ENCODE results near the gene DOCK1. TPM values are rescaled to one million over a fixed set of nuclear protein-coding genes. Genes with fewer than 3 reads are reported as not detected.

The DOCK1 gene
- total RNA-seq, 2 donors from 2014 or later, result 0.34 to 0.67 TPM

- Mint-ChIP-seq H3K4me1 (no peaks in the 10 kb centered on the region), H3K9me3 (peaks cover 3% of the 10 kb centered on the region), H3K36me3 (ENCODE audit: low read depth) (no peaks in the 10 kb centered on the region), H3K27me3 (peaks cover 9% of the 10 kb centered on the region), H3K4me3 (no peak overlapping the region), H3K27ac (no peak overlapping the region)
- ATAC-seq (replicated peaks), result no peak
Observed at GRCh38 chr10:127210936-127211466, 305.8 kb downstream of the DOCK1 start.

- peaks cover 9% of the 10 kb centered on the region for H3K27me3 Mint-ChIP-seq
- H3K4me1 Mint-ChIP-seq, result no peaks in the 10 kb centered on the region
- H3K36me3 Mint-ChIP-seq (ENCODE audit: low read depth), result no peaks in the 10 kb centered on the region
- no peak overlapping the region for H3K27ac Mint-ChIP-seq
- no peak for ATAC-seq (replicated peaks)
- H3K4me3 Mint-ChIP-seq, result no peak overlapping the region
- peaks cover 3% of the 10 kb centered on the region for H3K9me3 Mint-ChIP-seq
Observed at GRCh38 chr10:127215866-127216265, 310.6 kb downstream of the DOCK1 start.

GRCh38 chr10:127216274-127216673, 311.0 kb downstream of the DOCK1 start:
- no peak overlapping the region for H3K27ac Mint-ChIP-seq
- peaks cover 9% of the 10 kb centered on the region for H3K27me3 Mint-ChIP-seq

GRCh38 chr10:127216786-127217185, 311.6 kb downstream of the DOCK1 start:
- H3K36me3 Mint-ChIP-seq (ENCODE audit: low read depth), result no peaks in the 10 kb centered on the region
- ATAC-seq (replicated peaks), result no peak
- H3K9me3 Mint-ChIP-seq, result peaks cover 3% of the 10 kb centered on the region
- H3K27me3 Mint-ChIP-seq, result peaks cover 9% of the 10 kb centered on the region
- no peak overlapping the region for H3K4me3 Mint-ChIP-seq
- H3K27ac Mint-ChIP-seq, result no peak overlapping the region
- H3K4me1 Mint-ChIP-seq, result no peaks in the 10 kb centered on the region

More at GRCh38 chr10:127216274-127216673, 311.0 kb downstream of the DOCK1 start:
- no peak for ATAC-seq (replicated peaks)
- no peaks in the 10 kb centered on the region for H3K36me3 Mint-ChIP-seq (ENCODE audit: low read depth)
- H3K9me3 Mint-ChIP-seq, result peaks cover 3% of the 10 kb centered on the region
- no peak overlapping the region for H3K4me3 Mint-ChIP-seq
- H3K4me1 Mint-ChIP-seq, result no peaks in the 10 kb centered on the region

GRCh38 chr10:127218658-127219057, 313.4 kb downstream of the DOCK1 start:
- Mint-ChIP-seq H3K27ac (no peak overlapping the region), H3K4me3 (no peak overlapping the region), H3K27me3 (peaks cover 9% of the 10 kb centered on the region), H3K9me3 (peaks cover 3% of the 10 kb centered on the region), H3K4me1 (no peaks in the 10 kb centered on the region), H3K36me3 (ENCODE audit: low read depth) (no peaks in the 10 kb centered on the region)
- ATAC-seq (replicated peaks), result no peak

DNA sequence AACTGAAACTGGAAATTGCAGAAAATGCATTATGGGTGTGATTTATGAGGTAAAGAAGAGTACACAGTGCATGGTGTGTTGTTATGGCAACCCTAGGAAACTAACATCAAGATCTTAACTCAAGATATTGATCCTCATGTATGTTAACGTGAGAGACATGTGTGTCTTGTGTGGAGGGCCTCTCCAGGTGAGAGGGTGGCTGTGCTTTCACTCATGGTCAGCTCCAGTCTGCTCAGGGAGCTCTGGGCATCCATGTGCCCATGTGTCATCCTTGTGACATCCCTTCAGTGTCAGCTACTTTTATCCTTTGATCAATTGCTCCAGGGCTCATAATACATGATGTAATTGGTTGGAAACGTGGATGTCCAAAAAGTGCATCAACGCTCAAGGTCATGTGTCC, 316.1 kb downstream of the DOCK1 start:
- H3K4me1 Mint-ChIP-seq, result no peaks in the 10 kb centered on the region
- H3K4me3 Mint-ChIP-seq, result no peak overlapping the region
- H3K27me3 Mint-ChIP-seq, result no peaks in the 10 kb centered on the region
- ATAC-seq (replicated peaks), result no peak
- no peak overlapping the region for H3K27ac Mint-ChIP-seq
- no peaks in the 10 kb centered on the region for H3K36me3 Mint-ChIP-seq (ENCODE audit: low read depth)
- H3K9me3 Mint-ChIP-seq, result no peaks in the 10 kb centered on the region

- Mint-ChIP-seq H3K4me3 (no peak overlapping the region), H3K9me3 (no peaks in the 10 kb centered on the region), H3K27ac (no peak overlapping the region), H3K4me1 (no peaks in the 10 kb centered on the region), H3K36me3 (ENCODE audit: low read depth) (no peaks in the 10 kb centered on the region), H3K27me3 (peaks cover 4% of the 10 kb centered on the region)
- no peak for ATAC-seq (replicated peaks)
Observed at GRCh38 chr10:127227027-127227426, 321.8 kb downstream of the DOCK1 start.

DNA sequence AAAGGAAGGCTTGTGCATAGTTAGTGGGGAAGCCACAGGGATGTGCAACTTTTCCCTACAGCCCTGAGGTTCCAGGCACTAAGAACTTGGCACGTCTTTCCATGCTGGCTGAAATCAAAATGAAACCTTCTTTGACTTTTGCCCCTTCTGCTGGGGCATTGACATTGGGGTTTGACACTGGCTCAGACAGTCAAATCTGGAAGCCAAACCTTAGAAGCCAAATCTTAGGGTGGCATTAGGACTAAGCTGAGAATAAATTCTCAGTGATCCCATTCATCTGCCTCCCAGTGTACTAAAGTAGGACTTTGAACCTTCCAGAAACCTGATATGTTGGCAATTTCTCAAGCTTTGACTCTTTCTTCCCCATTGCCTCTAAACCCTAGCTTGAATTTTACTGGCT, 322.4 kb downstream of the DOCK1 start:
- H3K9me3 Mint-ChIP-seq, result no peaks in the 10 kb centered on the region
- no peaks in the 10 kb centered on the region for H3K36me3 Mint-ChIP-seq (ENCODE audit: low read depth)
- no peak overlapping the region for H3K4me3 Mint-ChIP-seq
- no peaks in the 10 kb centered on the region for H3K4me1 Mint-ChIP-seq
- no peak overlapping the region for H3K27ac Mint-ChIP-seq
- ATAC-seq (replicated peaks), result no peak
- peaks cover 4% of the 10 kb centered on the region for H3K27me3 Mint-ChIP-seq

DNA sequence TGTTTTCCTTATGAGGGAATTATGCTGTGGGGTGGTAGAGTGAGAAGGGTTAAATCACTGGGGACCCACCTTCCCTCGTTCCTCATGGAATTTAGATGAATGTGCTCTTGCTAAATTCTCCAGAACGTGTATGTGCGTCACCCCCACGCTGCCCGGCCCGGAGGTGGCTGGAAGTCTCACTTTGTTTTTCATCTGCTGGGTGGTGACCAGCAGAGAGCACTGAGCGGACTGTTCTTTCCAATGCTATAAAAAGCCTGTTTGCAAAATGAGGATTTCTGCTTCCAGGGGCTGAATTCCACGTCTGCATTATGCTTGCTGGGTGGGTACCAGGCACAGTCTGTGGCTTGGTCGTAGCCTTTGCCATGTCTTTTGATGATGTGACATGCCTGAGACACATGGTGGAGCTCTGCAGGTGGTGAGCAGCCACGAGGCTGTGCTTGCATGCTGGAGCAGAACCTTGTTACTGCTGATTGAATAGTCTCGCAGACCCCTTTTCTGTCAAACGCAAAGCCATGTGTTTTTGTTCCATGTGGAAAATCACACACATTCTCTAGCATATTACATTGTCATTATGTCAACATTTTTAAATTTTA, 323.1 kb downstream of the DOCK1 start:
- H3K9me3 Mint-ChIP-seq, result no peaks in the 10 kb centered on the region
- H3K27me3 Mint-ChIP-seq, result peaks cover 4% of the 10 kb centered on the region
- no peak overlapping the region for H3K27ac Mint-ChIP-seq
- no peak for ATAC-seq (replicated peaks)
- H3K4me1 Mint-ChIP-seq, result no peaks in the 10 kb centered on the region
- H3K36me3 Mint-ChIP-seq (ENCODE audit: low read depth), result no peaks in the 10 kb centered on the region
- no peak overlapping the region for H3K4me3 Mint-ChIP-seq

GRCh38 chr10:127234306-127234800, 329.1 kb downstream of the DOCK1 start:
- Mint-ChIP-seq H3K4me1 (no peaks in the 10 kb centered on the region), H3K36me3 (ENCODE audit: low read depth) (no peaks in the 10 kb centered on the region)

GRCh38 chr10:127236266-127236665, 331.0 kb downstream of the DOCK1 start:
- no peak for ATAC-seq (replicated peaks)
- H3K27ac Mint-ChIP-seq, result no peak overlapping the region
- H3K27me3 Mint-ChIP-seq, result peaks cover 7% of the 10 kb centered on the region
- H3K36me3 Mint-ChIP-seq (ENCODE audit: low read depth), result no peaks in the 10 kb centered on the region
- no peaks in the 10 kb centered on the region for H3K9me3 Mint-ChIP-seq
- H3K4me3 Mint-ChIP-seq, result no peak overlapping the region
- no peaks in the 10 kb centered on the region for H3K4me1 Mint-ChIP-seq

More at GRCh38 chr10:127234306-127234800, 329.1 kb downstream of the DOCK1 start:
- H3K9me3 Mint-ChIP-seq, result no peaks in the 10 kb centered on the region
- peaks cover 7% of the 10 kb centered on the region for H3K27me3 Mint-ChIP-seq
- no peak overlapping the region for H3K4me3 Mint-ChIP-seq
- no peak for ATAC-seq (replicated peaks)
- H3K27ac Mint-ChIP-seq, result no peak overlapping the region

- ATAC-seq (replicated peaks), result no peak
- Mint-ChIP-seq H3K4me3 (no peak overlapping the region), H3K4me1 (no peaks in the 10 kb centered on the region), H3K36me3 (ENCODE audit: low read depth) (no peaks in the 10 kb centered on the region), H3K27me3 (peaks cover 8% of the 10 kb centered on the region), H3K27ac (no peak overlapping the region), H3K9me3 (no peaks in the 10 kb centered on the region)
Observed at GRCh38 chr10:127242914-127243313, 337.7 kb downstream of the DOCK1 start.

- H3K9me3 Mint-ChIP-seq, result no peaks in the 10 kb centered on the region
- H3K36me3 Mint-ChIP-seq (ENCODE audit: low read depth), result no peaks in the 10 kb centered on the region
- peaks cover 5% of the 10 kb centered on the region for H3K27me3 Mint-ChIP-seq
- no peak overlapping the region for H3K4me3 Mint-ChIP-seq
- no peak overlapping the region for H3K27ac Mint-ChIP-seq
- H3K4me1 Mint-ChIP-seq, result no peaks in the 10 kb centered on the region
- ATAC-seq (replicated peaks), result no peak
Observed at GRCh38 chr10:127243490-127244272, 338.5 kb downstream of the DOCK1 start.

GRCh38 chr10:127245456-127245855, 340.2 kb downstream of the DOCK1 start:
- no peak for ATAC-seq (replicated peaks)
- Mint-ChIP-seq H3K4me1 (no peaks in the 10 kb centered on the region), H3K27ac (no peak overlapping the region), H3K27me3 (peaks cover 5% of the 10 kb centered on the region), H3K9me3 (no peaks in the 10 kb centered on the region), H3K36me3 (ENCODE audit: low read depth) (no peaks in the 10 kb centered on the region), H3K4me3 (no peak overlapping the region)

DNA sequence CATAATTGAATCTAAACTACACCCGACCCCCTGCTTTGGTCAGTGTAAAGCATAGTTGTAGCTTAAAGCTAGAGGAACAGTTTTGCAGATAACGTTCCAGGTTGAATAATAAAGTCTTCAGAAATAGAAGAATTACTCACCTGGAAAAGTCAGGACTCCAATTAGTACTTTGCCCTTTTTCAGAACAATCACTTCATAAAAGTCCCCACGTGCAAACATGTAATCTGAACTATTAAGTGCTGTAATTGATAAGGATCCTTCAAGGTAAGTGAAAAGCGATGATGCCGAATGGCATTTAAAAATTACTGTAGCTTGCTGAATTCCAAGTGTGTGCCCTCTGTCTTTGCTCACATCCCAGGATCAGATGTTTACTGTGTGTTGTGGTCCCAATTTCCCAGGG, 344.8 kb downstream of the DOCK1 start:
- Mint-ChIP-seq H3K36me3 (ENCODE audit: low read depth) (no peaks in the 10 kb centered on the region), H3K27ac (no peak overlapping the region), H3K27me3 (no peaks in the 10 kb centered on the region), H3K9me3 (peaks cover 3% of the 10 kb centered on the region), H3K4me3 (no peak overlapping the region), H3K4me1 (peaks cover 6% of the 10 kb centered on the region)
- no peak for ATAC-seq (replicated peaks)
